SK-N-MC (cell line): ENCODE results near the gene PLPP7.

ENCODE experiments used
- EZH2 ChIP-seq: fragments of 200-600 bp; sonication (generic); IDR thresholded peaks from one replicate; pipeline ENCODE4 v1.6.1; 2017; ENCODE audit warnings: antibody characterized with exemption
- FOXP2 ChIP-seq: optimal IDR thresholded peaks from 2 replicates; pipeline ENCODE3; 2011; ENCODE audit warnings: mild to moderate bottlenecking, moderate library complexity; ENCODE audit not compliant: insufficient read depth; ENCODE audit errors: extremely low read length, control extremely low read depth
- POLR2AphosphoS5 ChIP-seq: IDR thresholded peaks from 2 replicates; pipeline ENCODE4 v1.6.1; 2012; ENCODE audit warnings: mild to moderate bottlenecking, low read depth, low read length, borderline replicate concordance

DNA sequence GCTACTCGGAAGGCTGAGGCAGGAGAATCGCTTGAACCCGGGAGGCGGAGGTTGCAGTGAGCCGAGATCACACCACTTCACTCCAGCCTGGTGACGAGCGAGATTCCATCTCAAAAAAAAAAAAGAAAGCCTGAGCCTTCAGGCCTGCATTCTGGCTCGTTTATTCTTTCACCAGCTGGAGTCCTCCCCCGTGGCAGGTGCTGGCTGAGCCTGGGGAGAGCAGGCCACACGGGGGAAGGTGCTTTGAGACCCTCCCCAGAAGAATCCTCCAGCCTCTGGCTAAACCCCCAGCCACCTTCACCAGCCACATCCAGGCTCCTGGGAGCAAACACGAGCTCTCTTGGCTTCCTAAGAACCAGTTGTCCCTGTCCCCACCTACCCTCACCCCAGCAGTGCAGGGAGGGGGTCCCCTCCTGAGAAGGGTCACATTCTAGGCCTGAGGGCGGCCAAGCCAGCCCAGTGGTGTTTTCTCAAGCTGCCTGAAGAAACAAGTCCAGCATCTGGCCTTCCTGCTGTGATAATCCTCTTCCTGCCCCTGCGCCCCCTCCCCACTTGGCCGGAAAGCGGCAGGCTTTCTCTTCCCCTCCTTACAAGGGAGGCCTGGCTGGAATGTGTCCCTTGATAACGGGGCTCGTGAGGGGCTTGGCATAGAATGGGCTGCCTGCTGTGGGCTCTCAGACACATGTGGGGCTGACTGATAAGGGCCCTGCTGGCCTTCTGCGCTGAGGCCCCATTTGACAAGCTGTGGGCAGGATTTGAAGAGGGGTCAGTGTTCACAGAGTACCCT lies 41.5 kb downstream of the PLPP7 start:
- TF ChIP-seq POLR2AphosphoS5 (no peak), EZH2 (no peak), FOXP2 (no peak)
